Measurements from ENCODE around the gene CCDC102B.
"Not testable (repeated sequence)": the region's sequence is repeated elsewhere in the genome, so short reads cannot be mapped to it uniquely, and the experiment has no call there.

Gene CCDC102B

GRCh38 chr18:68915061-68915460 lies 117.2 kb downstream of the CCDC102B start:
- no peak for DNase-seq

GRCh38 chr18:68916734-68917133 lies 118.9 kb downstream of the CCDC102B start:
- no peak for DNase-seq

GRCh38 chr18:68918216-68918615 lies 120.3 kb downstream of the CCDC102B start:
- no peak for DNase-seq

GRCh38 chr18:68919900-68920299 lies 122.0 kb downstream of the CCDC102B start:
- DNase-seq = no peak

- no peak for DNase-seq
Observed at GRCh38 chr18:68922392-68922791, 124.5 kb downstream of the CCDC102B start.

- DNase-seq = no peak
Observed at GRCh38 chr18:68925268-68925667, 127.4 kb downstream of the CCDC102B start.

- no peak for DNase-seq
Observed at GRCh38 chr18:68928762-68929675, 131.1 kb downstream of the CCDC102B start.

GRCh38 chr18:68935686-68936085 lies 137.8 kb downstream of the CCDC102B start:
- DNase-seq = no peak

GRCh38 chr18:68937029-68937599 lies 139.2 kb downstream of the CCDC102B start:
- DNase-seq = no peak

- no peak for DNase-seq
Observed at GRCh38 chr18:68940039-68940438, 142.2 kb downstream of the CCDC102B start.

GRCh38 chr18:68940754-68941153 lies 142.9 kb downstream of the CCDC102B start:
- no peak for DNase-seq

GRCh38 chr18:68942230-68942629 lies 144.3 kb downstream of the CCDC102B start:
- no peak for DNase-seq

- DNase-seq = not testable (repeated sequence)
Observed at GRCh38 chr18:68943861-68944260, 146.0 kb downstream of the CCDC102B start.

- no peak for DNase-seq
Observed at GRCh38 chr18:68944330-68944729, 146.4 kb downstream of the CCDC102B start.

GRCh38 chr18:68944826-68945225 lies 146.9 kb downstream of the CCDC102B start:
- no peak for DNase-seq

- DNase-seq = no peak
Observed at GRCh38 chr18:68948622-68949021, 150.7 kb downstream of the CCDC102B start.

- DNase-seq = no peak
Observed at GRCh38 chr18:68954738-68955137, 156.9 kb downstream of the CCDC102B start.

- no peak for DNase-seq
Observed at GRCh38 chr18:68956650-68957049, 158.8 kb downstream of the CCDC102B start.

GRCh38 chr18:68960355-68960754 lies 162.5 kb downstream of the CCDC102B start:
- no peak for DNase-seq

- no peak for DNase-seq
Observed at GRCh38 chr18:68962623-68963022, 164.7 kb downstream of the CCDC102B start.

- no peak for DNase-seq
Observed at GRCh38 chr18:68965817-68966216, 167.9 kb downstream of the CCDC102B start.

GRCh38 chr18:68969027-68969426 lies 171.1 kb downstream of the CCDC102B start:
- DNase-seq = no peak

- DNase-seq = no peak
Observed at GRCh38 chr18:68972176-68972575, 174.3 kb downstream of the CCDC102B start.

- DNase-seq = no peak
Observed at GRCh38 chr18:68979737-68980136, 181.9 kb downstream of the CCDC102B start.

All from amniotic stem cell (primary cell).